GM12865 (cell line): ENCODE data around the gene INSR.

ENCODE experiments used
- DNase-seq: peaks from one replicate; pipeline ENCODE4 v3.0.0; 2010; ENCODE audit warnings: low read depth
- H3K4me3 ChIP-seq: 2 replicates; pipeline ENCODE4 v1.5.1; 2011; ENCODE audit warnings: mild to moderate bottlenecking, low read depth, low read length, control low read depth
- CTCF ChIP-seq: IDR thresholded peaks from 2 replicates; pipeline ENCODE4 v1.5.1; 2011; ENCODE audit warnings: low read length, control low read depth, low read depth, inconsistent platforms; ENCODE audit not compliant: insufficient read depth; ENCODE audit errors: missing control alignments

INSR gene

GRCh38 chr19:7083076-7083956, 210.9 kb downstream of the INSR start:
- peak; percentile 52 for DNase-seq
- TF ChIP-seq CTCF = no peak

GRCh38 chr19:7078008-7078407, 216.2 kb downstream of the INSR start:
- no peak for TF ChIP-seq CTCF
- H3K4me3 ChIP-seq = no peak overlapping the region
- DNase-seq = no peak

More at GRCh38 chr19:7083076-7083956, 210.9 kb downstream of the INSR start:
- no peak overlapping the region for H3K4me3 ChIP-seq

- TF ChIP-seq CTCF = no peak
- DNase-seq = no peak
- H3K4me3 ChIP-seq = no peak overlapping the region
These were observed 218.1 kb downstream of the INSR start for GRCh38 chr19:7076151-7076550.

- no peak for TF ChIP-seq CTCF
- H3K4me3 ChIP-seq = no peak overlapping the region
- no peak for DNase-seq
These were observed 219.4 kb downstream of the INSR start for GRCh38 chr19:7074705-7075282.

GRCh38 chr19:7072541-7072940, 221.7 kb downstream of the INSR start:
- no peak for DNase-seq
- no peak overlapping the region for H3K4me3 ChIP-seq
- no peak for TF ChIP-seq CTCF

GRCh38 chr19:7069904-7070226, 224.3 kb downstream of the INSR start:
- no peak for DNase-seq
- no peak for TF ChIP-seq CTCF
- peak overlapping the region; percentile 94 for H3K4me3 ChIP-seq
